ENCODE data around the gene IPO9.
"Not testable (repeated sequence)": the region's sequence is repeated elsewhere in the genome, so short reads cannot be mapped to it uniquely, and the experiment has no call there.

IPO9 gene

DNA sequence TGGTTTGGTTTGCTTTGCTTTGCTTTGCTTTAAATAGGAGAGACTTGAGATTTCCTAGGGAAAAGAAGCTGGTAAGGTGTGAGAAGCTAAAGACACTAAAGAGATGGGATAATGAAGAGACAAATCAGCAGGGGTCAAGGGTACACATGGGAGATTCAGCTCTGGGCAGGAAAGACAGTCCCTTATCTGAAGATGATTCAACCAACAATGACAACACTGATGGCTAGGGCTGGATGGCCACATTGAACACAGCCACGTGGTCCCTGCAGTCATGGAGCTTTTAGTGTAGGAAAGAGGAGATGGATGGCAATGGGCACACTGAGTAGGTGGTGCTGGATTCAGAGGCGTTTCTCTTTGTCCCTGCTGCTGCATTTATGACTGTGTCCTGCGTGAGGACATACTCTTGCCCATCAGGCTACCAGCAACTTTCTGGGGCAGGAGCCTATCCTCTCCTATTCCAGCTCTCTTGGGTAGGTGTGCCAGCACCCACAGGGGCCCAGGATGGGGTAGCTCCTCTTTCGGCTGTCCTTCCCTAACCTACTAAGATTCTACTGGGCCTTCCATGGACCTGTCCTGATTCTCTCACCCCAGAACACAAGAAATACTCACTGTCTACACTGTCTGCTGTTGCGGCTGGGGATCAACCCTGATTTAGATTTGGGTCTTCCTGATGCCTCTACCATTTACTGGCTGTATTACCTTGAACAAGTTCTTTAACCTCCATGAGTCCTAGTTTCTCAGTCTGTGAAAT is 58.3 kb downstream of the IPO9 start:
- no peak for DNase-seq (ENCODE audit: low read depth in 1 of 2, low spot score in 1 of 2)

DNA sequence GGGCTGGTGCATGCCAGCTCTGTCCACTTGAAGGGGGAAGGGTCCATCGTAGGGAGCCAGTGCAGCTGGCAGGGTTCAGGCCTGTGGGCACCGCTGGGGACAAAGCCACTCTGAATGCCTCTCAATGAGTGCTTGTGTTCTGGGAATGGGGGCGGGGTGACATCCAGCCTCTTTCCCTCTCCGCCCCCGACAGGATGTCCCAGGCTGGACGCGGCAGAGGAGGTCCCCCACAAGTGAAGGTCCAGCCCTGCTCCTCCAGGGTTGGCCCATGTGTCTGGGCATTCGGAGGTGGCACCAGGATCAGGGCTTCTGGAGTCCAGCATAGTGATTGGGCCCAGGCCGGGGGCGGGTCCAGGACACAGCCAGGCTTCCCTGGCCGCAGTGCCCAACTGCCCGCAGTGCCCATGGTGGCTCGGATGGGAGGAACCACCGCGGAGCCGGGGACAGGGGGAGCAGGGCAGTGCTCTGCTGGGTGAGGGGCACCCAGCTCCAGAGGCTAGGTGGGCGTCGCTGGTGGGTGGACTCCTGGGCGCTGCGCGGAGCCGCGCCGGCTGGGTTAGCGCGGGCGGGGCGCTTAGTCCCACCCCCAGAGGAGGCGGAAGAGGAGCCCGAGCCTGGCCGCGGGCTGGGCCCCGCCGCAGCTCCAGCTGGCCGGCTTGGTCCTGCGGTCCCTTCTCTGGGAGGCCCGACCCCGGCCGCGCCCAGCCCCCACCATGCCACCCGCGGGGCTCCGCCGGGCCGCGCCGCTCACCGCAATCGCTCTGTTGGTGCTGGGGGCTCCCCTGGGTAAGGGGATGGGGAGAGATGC is 59.5 kb downstream of the IPO9 start, which contains the start of gene SHISA4:
Gene SHISA4 (plus strand): TSS at position 617 of the 808 bp plus-strand sequence. CDS start 97 bp downstream, at position 714.
- no peak for DNase-seq (ENCODE audit: low read depth in 1 of 2, low spot score in 1 of 2)

DNA sequence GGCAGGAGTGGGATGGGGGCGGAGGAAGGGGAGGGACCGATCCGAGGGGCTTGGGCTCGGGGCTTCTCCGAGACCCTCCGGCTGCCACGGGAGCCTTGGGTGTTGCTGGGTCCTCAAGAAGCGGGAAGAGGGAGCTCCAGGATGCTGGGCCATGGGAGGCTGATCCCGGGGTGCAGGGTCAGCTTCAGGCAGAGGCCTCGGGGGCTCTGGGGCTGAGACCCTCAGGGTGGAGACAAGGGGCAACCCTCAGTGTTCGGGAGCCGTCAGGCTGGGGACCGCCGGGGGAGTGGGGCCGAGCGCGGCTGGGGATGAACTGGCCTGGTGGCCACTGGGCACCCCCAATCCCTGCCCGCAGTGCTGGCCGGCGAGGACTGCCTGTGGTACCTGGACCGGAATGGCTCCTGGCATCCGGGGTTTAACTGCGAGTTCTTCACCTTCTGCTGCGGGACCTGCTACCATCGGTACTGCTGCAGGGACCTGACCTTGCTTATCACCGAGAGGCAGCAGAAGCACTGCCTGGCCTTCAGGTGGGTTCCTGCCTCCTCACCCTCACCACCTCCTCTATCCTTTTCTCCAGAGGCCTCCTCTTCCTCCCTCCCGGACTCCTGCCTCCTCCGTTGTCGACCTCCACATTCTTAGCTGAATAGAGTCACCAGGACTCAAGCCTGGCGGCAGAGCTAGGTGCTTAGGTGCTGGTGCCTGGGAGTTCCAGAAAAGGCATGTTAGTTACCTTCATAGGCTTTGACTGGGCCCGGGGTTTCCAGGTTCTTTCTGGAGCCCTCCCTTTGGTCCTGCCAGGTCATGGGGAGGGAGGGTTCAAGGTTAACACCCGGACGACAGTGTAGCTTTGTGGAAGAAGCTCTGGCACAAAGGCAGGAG is 60.4 kb downstream of the IPO9 start:
- no peak for DNase-seq (ENCODE audit: low read depth in 1 of 2, low spot score in 1 of 2)

DNA sequence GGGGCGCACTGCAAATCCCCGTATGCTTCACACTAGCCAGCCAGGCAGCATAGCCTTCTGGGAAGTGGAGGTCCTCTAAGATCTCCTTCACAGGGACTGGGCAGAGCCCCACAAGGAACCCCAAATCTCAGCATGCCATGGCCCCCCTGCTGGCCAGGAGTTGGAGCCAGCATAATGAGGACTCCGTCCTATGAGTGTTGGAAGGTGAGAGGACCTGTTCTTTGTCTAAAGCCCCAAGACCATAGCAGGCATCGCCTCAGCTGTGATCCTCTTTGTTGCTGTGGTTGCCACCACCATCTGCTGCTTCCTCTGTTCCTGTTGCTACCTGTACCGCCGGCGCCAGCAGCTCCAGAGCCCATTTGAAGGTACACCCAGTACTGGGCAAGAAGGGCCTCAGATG is 61.3 kb downstream of the IPO9 start:
- DNase-seq (ENCODE audit: low read depth in 1 of 2, low spot score in 1 of 2), result no peak

DNA sequence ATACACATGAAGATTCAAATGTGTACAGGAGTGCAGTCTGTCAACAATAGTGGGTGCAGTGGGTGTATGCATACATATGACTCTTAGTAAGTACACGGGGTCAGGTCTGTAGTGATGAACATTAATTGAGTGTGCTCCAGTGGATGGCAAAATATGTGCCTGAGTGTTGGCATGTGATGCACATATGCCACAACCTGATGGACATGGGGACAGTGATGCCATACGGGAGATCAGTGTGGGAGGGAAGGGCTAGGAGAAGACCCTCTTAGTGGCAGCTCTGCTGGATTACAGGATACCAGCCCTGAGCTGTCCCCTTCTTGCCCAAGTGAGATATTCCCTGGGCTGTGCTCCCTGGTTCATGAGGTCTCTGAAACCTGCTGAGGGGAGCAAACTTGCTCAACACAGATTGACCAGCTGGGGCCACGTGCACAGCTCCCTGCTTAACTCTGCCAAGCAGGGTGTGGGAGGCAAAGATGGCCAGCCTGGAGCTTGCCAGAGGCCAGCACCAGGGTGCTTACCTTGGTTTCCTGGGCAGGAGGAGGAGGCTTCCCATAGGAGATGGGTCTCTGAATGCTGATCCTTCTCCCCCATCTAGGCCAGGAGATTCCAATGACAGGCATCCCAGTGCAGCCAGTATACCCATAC is 62.0 kb downstream of the IPO9 start:
- no peak for DNase-seq (ENCODE audit: low read depth in 1 of 2, low spot score in 1 of 2)

DNA sequence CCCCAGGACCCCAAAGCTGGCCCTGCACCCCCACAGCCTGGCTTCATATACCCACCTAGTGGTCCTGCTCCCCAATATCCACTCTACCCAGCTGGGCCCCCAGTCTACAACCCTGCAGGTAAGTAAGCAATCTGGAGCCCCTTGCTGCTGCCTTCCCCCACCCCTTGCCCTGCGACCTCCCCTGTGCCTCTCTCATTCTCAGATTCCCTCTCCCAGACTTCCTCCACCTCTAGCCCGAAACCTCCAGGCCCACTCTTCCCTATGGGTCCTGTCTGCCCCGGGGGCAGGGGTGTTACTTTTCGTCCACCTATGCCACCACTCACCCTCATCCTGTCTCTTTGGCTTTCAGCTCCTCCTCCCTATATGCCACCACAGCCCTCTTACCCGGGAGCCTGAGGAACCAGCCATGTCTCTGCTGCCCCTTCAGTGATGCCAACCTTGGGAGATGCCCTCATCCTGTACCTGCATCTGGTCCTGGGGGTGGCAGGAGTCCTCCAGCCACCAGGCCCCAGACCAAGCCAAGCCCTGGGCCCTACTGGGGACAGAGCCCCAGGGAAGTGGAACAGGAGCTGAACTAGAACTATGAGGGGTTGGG is 62.6 kb downstream of the IPO9 start:
- DNase-seq (ENCODE audit: low read depth in 1 of 2, low spot score in 1 of 2), result no peak

- DNase-seq (ENCODE audit: low read depth in 1 of 2, low spot score in 1 of 2), result no peak
These were observed 63.3 kb downstream of the IPO9 start for GRCh38 chr1:201892211-201892610.

- no peak for DNase-seq (ENCODE audit: low read depth in 1 of 2, low spot score in 1 of 2)
These were observed 64.5 kb downstream of the IPO9 start for GRCh38 chr1:201893431-201893830.

GRCh38 chr1:201894343-201895119 is 65.6 kb downstream of the IPO9 start:
- DNase-seq (ENCODE audit: low read depth in 1 of 2, low spot score in 1 of 2), result no peak

DNA sequence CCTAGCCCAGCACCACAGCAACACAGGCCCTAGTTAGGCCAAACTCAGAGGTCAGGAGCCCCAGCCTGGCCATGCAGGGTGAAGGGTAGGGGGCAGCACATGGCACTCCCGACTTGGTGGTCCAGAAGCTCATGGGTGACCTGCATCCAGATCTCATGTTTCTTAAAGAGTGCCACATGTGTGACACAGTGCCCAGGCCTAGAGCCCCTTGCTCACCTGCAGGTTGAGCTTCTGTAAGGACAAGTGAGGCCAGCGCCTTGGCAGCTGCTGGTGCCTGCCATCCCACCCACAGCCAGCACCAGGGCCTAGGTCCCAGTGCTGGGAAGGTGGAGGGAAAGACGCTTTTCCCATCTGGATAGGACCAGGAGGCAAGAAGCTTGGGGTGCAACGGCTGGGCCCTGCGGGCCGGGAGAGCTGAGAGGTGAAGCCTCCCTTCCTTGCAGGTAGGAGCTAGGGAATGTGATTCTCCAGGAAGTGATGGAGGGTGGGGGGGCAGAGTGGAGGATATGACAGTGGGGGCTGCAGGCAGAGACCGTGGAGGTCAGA is 66.2 kb downstream of the IPO9 start:
- DNase-seq (ENCODE audit: low read depth in 1 of 2, low spot score in 1 of 2), result no peak

DNA sequence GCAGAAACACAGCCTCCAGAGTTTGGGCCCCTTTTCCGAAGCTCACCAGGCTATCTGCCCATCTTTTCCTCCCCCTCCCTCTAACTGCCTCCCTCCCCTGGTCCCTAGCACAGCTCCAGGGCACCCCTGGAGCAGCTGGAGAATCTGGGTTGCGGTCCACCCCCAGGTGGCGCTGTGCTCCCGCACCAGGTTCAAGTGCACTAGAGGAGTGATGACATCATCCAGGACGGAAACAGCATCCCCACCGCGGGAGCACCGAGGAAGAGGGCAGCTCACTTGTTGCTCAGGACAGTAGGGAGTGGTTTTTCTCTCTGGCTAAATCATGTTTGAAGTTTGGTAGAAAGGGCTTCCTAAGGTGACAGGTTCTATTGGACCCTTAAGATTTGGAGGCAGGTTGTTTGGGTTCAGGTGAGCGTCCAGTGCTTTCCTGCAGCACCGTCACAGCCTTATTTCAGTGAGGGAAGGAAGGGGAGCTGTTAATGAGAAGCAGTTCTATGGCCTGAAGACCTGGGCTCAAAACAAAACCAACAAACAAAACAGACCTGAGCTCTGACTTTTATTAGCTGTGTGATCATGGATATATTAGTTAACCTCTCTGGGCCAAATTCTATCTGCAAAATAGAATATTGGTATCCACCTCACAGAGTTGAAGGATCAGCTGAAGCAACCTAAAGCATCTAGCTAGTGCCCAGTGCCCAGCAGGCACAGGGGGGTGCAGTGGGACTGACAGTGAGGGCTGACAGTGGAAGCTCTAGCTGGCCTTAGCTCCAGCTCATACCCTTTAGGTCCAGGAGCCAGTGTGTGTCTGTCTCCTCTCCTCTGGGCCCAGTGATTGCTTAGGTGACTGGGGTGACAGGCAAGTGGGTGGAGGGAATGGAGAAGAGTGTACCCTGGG is 67.2 kb downstream of the IPO9 start:
- DNase-seq (ENCODE audit: low read depth in 1 of 2, low spot score in 1 of 2), result peak; percentile 60 to 67

- DNase-seq (ENCODE audit: low read depth in 1 of 2, low spot score in 1 of 2), result no peak
These were observed 68.0 kb downstream of the IPO9 start for GRCh38 chr1:201896951-201897391.

GRCh38 chr1:201898240-201898894 is 69.4 kb downstream of the IPO9 start:
- no peak for DNase-seq (ENCODE audit: low read depth in 1 of 2, low spot score in 1 of 2)

- DNase-seq (ENCODE audit: low read depth in 1 of 2, low spot score in 1 of 2), result no peak
These were observed 70.0 kb downstream of the IPO9 start for GRCh38 chr1:201898992-201899391.

DNA sequence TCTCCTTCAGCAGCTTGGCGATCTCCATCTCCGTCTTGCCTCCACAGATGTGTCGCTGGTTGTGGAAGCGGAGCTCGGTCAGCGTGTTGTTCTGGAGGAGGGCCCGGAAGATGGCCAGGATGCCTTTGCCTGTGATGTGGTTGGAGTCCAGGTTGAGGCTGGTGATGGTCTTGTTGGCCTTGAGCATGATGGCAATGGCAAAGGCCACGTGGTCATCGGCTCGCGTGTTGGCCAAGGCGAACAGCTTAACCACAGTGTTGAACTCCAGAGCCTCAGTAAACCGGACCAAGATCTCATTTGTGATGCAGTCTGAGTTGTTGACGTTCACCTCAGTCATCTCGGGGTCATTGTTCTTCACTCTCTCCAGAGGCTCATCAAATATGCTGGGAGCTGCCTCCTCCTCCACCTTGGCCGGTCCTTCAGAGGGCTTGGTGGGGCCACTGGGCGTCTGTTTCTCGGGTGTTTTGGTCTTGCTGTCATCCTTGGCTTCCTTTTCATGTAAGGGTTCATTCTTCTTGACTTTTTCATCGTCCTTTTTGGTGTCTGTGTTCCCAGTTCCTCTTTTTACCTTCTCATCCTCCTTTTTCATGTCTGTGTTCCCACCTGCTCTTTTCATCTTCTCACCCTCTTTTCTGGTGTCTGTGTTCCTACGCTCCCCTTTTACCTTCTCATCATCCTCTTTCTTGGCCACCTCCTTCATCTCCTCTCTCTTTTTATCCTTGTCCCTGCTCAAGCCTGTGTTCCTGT is 70.9 kb downstream of the IPO9 start:
- no peak for DNase-seq (ENCODE audit: low read depth in 1 of 2, low spot score in 1 of 2)

GRCh38 chr1:201900476-201900875 is 71.5 kb downstream of the IPO9 start:
- DNase-seq (ENCODE audit: low read depth in 1 of 2, low spot score in 1 of 2), result no peak

- not testable (repeated sequence) for DNase-seq (ENCODE audit: low read depth in 1 of 2, low spot score in 1 of 2)
These were observed 72.1 kb downstream of the IPO9 start for GRCh38 chr1:201901036-201901435.
